Sigmoid colon (tissue), 3 donors: ENCODE data around the gene TJP3.

ENCODE experiments used
- POLR2A ChIP-seq, 2 donors: fragments of 450-650 bp; IDR thresholded peaks; one replicate each; pipeline ENCODE4 v1.6.1; 2016; ENCODE audit warnings: antibody characterized with exemption in 2 of 2, mild to moderate bottlenecking in 2 of 2, moderate library complexity in 2 of 2
- TF ChIP-seq, protein P1 (sequence below), 4 experiments: fragments of 450-650 bp in 3 of 4; fragments of 200-600 bp in 1 of 4; IDR thresholded peaks; one replicate each; pipeline ENCODE4 v1.5.1; 2016 to 2019; ENCODE audit warnings: antibody characterized with exemption in 4 of 4, mild to moderate bottlenecking in 3 of 4, moderate library complexity in 2 of 4

- TF ChIP-seq, protein P1, sequence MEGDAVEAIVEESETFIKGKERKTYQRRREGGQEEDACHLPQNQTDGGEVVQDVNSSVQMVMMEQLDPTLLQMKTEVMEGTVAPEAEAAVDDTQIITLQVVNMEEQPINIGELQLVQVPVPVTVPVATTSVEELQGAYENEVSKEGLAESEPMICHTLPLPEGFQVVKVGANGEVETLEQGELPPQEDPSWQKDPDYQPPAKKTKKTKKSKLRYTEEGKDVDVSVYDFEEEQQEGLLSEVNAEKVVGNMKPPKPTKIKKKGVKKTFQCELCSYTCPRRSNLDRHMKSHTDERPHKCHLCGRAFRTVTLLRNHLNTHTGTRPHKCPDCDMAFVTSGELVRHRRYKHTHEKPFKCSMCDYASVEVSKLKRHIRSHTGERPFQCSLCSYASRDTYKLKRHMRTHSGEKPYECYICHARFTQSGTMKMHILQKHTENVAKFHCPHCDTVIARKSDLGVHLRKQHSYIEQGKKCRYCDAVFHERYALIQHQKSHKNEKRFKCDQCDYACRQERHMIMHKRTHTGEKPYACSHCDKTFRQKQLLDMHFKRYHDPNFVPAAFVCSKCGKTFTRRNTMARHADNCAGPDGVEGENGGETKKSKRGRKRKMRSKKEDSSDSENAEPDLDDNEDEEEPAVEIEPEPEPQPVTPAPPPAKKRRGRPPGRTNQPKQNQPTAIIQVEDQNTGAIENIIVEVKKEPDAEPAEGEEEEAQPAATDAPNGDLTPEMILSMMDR (IDR thresholded peaks at IDR 0.05) = no peak
- no peak for TF ChIP-seq POLR2A (IDR thresholded peaks at IDR 0.05)
These were observed 38.9 kb upstream of the TJP3 start for GRCh38 chr19:3669082-3669946.
